Measurements from ENCODE around the gene NUDT13. TPM values are rescaled to one million over a fixed set of nuclear protein-coding genes. Genes with fewer than 3 reads are reported as not detected.
"Not testable (repeated sequence)": the region's sequence is repeated elsewhere in the genome, so short reads cannot be mapped to it uniquely, and the experiment has no call there.

The NUDT13 gene
- total RNA-seq, 1 donor from 2014 or later = 0.83 TPM

DNA sequence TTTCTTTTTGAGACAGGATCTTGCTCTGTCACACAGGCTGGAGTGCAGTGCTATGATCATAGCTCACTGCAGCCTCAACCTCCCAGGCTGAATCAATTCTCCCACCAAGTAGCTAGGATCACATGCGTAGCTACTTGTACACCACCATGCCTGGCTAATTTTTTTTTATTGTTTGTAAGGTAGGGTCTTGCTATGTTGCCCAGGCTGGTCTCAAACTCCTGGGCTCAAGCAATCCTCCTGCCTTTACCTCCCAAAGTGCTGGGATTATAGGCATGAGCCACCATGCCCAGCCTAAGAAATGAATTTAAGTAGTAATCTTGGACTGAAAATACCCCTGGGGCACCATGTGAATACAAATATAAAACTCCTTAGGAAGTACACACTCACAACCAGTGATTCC, 5.8 kb downstream of the NUDT13 start:
- no peak overlapping the region for H3K27ac Mint-ChIP-seq
- intact Hi-C loops (cut with micrococcal nuclease) = no loop called here
- no peaks in the 10 kb centered on the region for H3K9me3 Mint-ChIP-seq
- DNase-seq (ENCODE audit: low spot score) = no peak
- H3K27me3 Mint-ChIP-seq (ENCODE audit: insufficient read depth) = no peaks in the 10 kb centered on the region
- peaks cover 2% of the 10 kb centered on the region for H3K36me3 Mint-ChIP-seq (ENCODE audit: low read depth)
- H3K4me3 Mint-ChIP-seq = no peak overlapping the region
- H3K4me1 Mint-ChIP-seq (ENCODE audit: low read depth) = peaks cover 7% of the 10 kb centered on the region

DNA sequence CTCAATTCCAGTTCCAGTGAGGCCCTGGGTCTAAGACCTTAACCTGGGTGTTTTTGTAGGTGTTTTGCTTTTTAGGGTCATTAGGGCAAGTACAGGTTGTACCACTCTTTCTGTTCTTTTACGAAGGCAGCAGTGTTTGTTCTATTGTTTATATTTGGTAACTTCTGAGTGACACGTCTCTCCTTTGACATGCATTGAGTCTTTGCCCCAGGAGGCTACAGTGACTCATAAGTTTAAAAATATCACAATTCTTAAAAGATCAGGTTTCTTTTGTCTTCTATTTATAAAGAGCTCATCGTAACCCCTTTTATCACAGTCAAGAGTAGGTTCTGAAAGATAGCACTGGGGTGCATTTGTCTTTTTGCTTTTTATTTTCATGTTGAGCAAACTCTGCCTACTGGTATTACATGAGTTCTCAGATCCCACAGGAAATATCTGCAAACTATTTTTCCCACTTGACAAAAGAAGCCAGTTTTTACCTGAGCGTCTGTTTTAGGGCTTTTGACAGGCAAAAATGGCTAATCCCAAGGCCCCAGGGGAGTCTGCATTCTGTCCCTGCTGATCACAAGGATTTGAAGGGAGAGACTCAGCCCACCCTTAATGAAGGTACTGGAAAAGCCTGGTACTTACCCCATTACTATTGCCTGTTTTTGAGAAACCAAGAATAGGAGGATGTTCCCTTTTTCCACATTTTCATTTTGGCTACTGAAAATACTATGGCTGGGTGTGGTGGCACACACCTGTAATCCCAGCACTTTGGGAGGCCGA, 7.9 kb downstream of the NUDT13 start:
- Mint-ChIP-seq H3K36me3 (ENCODE audit: low read depth) (peaks cover 4% of the 10 kb centered on the region), H3K4me1 (ENCODE audit: low read depth) (no peaks in the 10 kb centered on the region), H3K27me3 (ENCODE audit: insufficient read depth) (no peaks in the 10 kb centered on the region), H3K27ac (no peak overlapping the region), H3K9me3 (no peaks in the 10 kb centered on the region), H3K4me3 (no peak overlapping the region)
- intact Hi-C loops (cut with micrococcal nuclease) = no loop called here
- no peak for DNase-seq (ENCODE audit: low spot score)

DNA sequence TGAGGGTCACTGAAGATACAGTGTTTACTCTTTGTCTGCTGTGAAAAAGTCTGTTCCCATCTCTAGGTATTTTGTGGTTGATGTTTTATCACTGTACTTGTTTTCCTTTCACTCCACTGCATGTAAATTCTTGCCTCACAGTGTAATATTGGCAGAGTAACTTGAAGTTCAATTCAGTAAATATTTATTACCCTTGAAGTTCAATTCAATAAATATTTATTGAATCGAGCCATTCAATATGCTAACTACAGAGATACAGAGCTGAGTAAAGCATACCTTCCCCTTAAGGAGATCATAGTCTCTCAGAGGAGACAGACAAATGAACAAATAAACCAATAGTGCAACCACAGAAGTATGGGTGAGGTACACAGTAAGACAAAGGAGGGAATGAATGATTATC, 9.2 kb downstream of the NUDT13 start:
- Mint-ChIP-seq H3K4me3 (no peak overlapping the region), H3K9me3 (no peaks in the 10 kb centered on the region)
- intact Hi-C loops (cut with micrococcal nuclease) = no loop called here

DNA sequence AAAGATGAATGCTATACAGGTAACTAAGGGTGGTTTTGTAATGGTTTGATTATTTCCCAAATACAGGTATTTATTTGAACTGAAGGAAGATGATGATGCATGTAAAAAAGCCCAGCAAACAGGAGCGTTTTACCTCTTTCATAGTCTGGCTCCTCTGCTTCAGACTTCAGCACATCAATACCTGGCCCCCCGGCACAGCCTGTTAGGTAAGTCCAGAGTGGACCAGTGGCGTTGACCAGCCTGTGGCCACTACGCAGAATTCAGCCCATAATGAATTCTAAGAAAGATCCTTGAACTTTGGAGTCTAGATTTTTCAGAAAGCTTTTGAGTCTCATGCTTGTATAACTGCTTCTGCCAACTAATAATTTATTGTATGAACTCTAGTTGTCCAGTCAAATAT, 9.7 kb downstream of the NUDT13 start:
- H3K27ac Mint-ChIP-seq = no peak overlapping the region
- no peak overlapping the region for H3K4me3 Mint-ChIP-seq
- H3K9me3 Mint-ChIP-seq = no peaks in the 10 kb centered on the region
- intact Hi-C loops (cut with micrococcal nuclease) = no loop called here
- H3K36me3 Mint-ChIP-seq (ENCODE audit: low read depth) = peaks cover 9% of the 10 kb centered on the region
- H3K4me1 Mint-ChIP-seq (ENCODE audit: low read depth) = no peaks in the 10 kb centered on the region
- H3K27me3 Mint-ChIP-seq (ENCODE audit: insufficient read depth) = no peaks in the 10 kb centered on the region
- DNase-seq (ENCODE audit: low spot score) = no peak

More for the DNA sequence above, 9.2 kb downstream of the NUDT13 start:
- no peak for DNase-seq (ENCODE audit: low spot score)
- Mint-ChIP-seq H3K4me1 (ENCODE audit: low read depth) (no peaks in the 10 kb centered on the region), H3K36me3 (ENCODE audit: low read depth) (peaks cover 9% of the 10 kb centered on the region), H3K27me3 (ENCODE audit: insufficient read depth) (no peaks in the 10 kb centered on the region), H3K27ac (no peak overlapping the region)

GRCh38 chr10:73126343-73126742, 16.1 kb downstream of the NUDT13 start:
- no peaks in the 10 kb centered on the region for H3K4me1 Mint-ChIP-seq (ENCODE audit: low read depth)
- no peaks in the 10 kb centered on the region for H3K27me3 Mint-ChIP-seq (ENCODE audit: insufficient read depth)
- intact Hi-C loops (cut with micrococcal nuclease) = no loop called here
- DNase-seq (ENCODE audit: low spot score) = no peak
- H3K36me3 Mint-ChIP-seq (ENCODE audit: low read depth) = peaks cover 17% of the 10 kb centered on the region
- no peaks in the 10 kb centered on the region for H3K9me3 Mint-ChIP-seq
- no peak overlapping the region for H3K4me3 Mint-ChIP-seq
- H3K27ac Mint-ChIP-seq = no peak overlapping the region

DNA sequence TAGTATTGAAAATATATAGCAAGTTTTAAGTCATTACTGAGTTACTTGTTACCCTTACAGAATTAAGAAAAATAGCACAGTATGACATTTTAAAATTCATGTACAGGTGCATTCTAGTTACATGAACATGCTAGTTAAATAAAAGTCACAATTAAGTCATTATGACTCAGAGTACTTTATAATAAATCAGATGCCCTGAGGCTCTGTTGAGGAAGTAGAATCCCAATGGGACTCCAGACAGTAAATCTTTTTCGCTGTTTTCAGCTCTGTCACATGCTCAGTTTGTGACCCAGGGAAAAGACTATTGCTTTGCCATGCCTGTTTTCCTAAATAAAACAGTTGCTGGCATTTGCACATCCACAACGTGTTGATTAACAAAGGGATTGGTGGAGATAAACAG, 21.0 kb downstream of the NUDT13 start:
- Mint-ChIP-seq H3K9me3 (no peaks in the 10 kb centered on the region), H3K27me3 (ENCODE audit: insufficient read depth) (no peaks in the 10 kb centered on the region), H3K4me3 (no peak overlapping the region), H3K27ac (no peak overlapping the region), H3K36me3 (ENCODE audit: low read depth) (peaks cover 45% of the 10 kb centered on the region), H3K4me1 (ENCODE audit: low read depth) (peaks cover 7% of the 10 kb centered on the region)
- no peak for DNase-seq (ENCODE audit: low spot score)
- intact Hi-C loops (cut with micrococcal nuclease) = no loop called here

DNA sequence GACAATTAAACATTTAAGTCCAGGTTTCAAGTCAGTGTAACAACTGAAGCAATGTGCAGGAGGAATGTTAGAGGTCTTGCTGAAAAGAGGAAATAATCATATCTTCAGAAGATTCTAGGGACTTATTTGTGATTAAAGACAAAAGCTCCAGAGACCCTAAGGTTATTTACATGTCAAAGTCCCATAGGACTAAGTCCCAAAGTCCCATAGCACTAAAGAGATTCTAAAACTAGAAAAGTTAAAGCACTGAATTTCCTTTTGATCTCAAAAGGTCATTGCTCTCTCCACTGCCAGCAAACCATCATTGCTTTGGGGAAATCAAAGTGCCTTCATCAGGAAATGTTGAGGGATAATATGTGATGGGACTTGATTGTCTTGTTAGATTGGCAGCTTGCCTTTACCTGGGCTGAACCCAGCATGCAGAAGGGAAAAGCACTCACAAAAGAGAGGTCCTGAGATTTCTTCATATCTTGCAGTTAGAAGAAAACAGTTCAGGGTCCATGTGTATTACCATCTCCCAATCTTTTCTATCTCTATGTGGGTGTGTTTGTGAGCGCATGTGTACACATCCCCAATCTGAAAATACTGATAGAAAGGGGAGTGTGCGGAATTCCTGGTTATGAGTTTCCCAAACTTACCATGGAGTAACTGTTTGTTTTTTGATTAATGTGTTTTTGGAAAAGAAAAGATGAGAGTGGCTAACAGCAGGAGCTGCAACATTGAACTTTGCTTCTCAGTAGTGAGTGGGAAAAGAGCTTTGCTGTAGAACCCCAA, 21.8 kb downstream of the NUDT13 start:
- peak overlapping the region; percentile 15 for H3K27ac Mint-ChIP-seq
- intact Hi-C loops (cut with micrococcal nuclease) = no loop called here
- no peaks in the 10 kb centered on the region for H3K27me3 Mint-ChIP-seq (ENCODE audit: insufficient read depth)
- H3K9me3 Mint-ChIP-seq = no peaks in the 10 kb centered on the region
- H3K4me3 Mint-ChIP-seq = no peak overlapping the region
- no peak for DNase-seq (ENCODE audit: low spot score)
- H3K36me3 Mint-ChIP-seq (ENCODE audit: low read depth) = peaks cover 50% of the 10 kb centered on the region
- H3K4me1 Mint-ChIP-seq (ENCODE audit: low read depth) = peaks cover 7% of the 10 kb centered on the region

- H3K27me3 Mint-ChIP-seq (ENCODE audit: insufficient read depth) = no peaks in the 10 kb centered on the region
- peaks cover 7% of the 10 kb centered on the region for H3K4me1 Mint-ChIP-seq (ENCODE audit: low read depth)
- H3K9me3 Mint-ChIP-seq = no peaks in the 10 kb centered on the region
- DNase-seq (ENCODE audit: low spot score) = no peak
- peaks cover 53% of the 10 kb centered on the region for H3K36me3 Mint-ChIP-seq (ENCODE audit: low read depth)
- H3K27ac Mint-ChIP-seq = no peak overlapping the region
- intact Hi-C loops (cut with micrococcal nuclease) = no loop called here
- no peak overlapping the region for H3K4me3 Mint-ChIP-seq
These were observed 24.5 kb downstream of the NUDT13 start for GRCh38 chr10:73134727-73135126.

- H3K27ac Mint-ChIP-seq = no peak overlapping the region
- no peaks in the 10 kb centered on the region for H3K9me3 Mint-ChIP-seq
These were observed 26.4 kb downstream of the NUDT13 start for GRCh38 chr10:73136627-73137026.

GRCh38 chr10:73139251-73139650, 29.0 kb downstream of the NUDT13 start:
- Mint-ChIP-seq H3K27me3 (ENCODE audit: insufficient read depth) (no peaks in the 10 kb centered on the region), H3K4me1 (ENCODE audit: low read depth) (no peaks in the 10 kb centered on the region), H3K36me3 (ENCODE audit: low read depth) (peaks cover 41% of the 10 kb centered on the region), H3K4me3 (no peak overlapping the region), H3K27ac (no peak overlapping the region), H3K9me3 (no peaks in the 10 kb centered on the region)
- no peak for DNase-seq (ENCODE audit: low spot score)
- intact Hi-C loops (cut with micrococcal nuclease) = no loop called here

More at GRCh38 chr10:73136627-73137026, 26.4 kb downstream of the NUDT13 start:
- H3K4me1 Mint-ChIP-seq (ENCODE audit: low read depth) = peaks cover 7% of the 10 kb centered on the region
- H3K36me3 Mint-ChIP-seq (ENCODE audit: low read depth) = peaks cover 48% of the 10 kb centered on the region
- no peak overlapping the region for H3K4me3 Mint-ChIP-seq
- DNase-seq (ENCODE audit: low spot score) = no peak
- H3K27me3 Mint-ChIP-seq (ENCODE audit: insufficient read depth) = no peaks in the 10 kb centered on the region
- intact Hi-C loops (cut with micrococcal nuclease) = no loop called here

- no peak for DNase-seq (ENCODE audit: low spot score)
- intact Hi-C loops (cut with micrococcal nuclease) = no loop called here
- H3K36me3 Mint-ChIP-seq (ENCODE audit: low read depth) = peaks cover 35% of the 10 kb centered on the region
- no peaks in the 10 kb centered on the region for H3K4me1 Mint-ChIP-seq (ENCODE audit: low read depth)
- no peak overlapping the region for H3K4me3 Mint-ChIP-seq
- H3K27ac Mint-ChIP-seq = no peak overlapping the region
- H3K9me3 Mint-ChIP-seq = no peaks in the 10 kb centered on the region
- no peaks in the 10 kb centered on the region for H3K27me3 Mint-ChIP-seq (ENCODE audit: insufficient read depth)
These were observed 31.3 kb downstream of the NUDT13 start for GRCh38 chr10:73141603-73142002.

DNA sequence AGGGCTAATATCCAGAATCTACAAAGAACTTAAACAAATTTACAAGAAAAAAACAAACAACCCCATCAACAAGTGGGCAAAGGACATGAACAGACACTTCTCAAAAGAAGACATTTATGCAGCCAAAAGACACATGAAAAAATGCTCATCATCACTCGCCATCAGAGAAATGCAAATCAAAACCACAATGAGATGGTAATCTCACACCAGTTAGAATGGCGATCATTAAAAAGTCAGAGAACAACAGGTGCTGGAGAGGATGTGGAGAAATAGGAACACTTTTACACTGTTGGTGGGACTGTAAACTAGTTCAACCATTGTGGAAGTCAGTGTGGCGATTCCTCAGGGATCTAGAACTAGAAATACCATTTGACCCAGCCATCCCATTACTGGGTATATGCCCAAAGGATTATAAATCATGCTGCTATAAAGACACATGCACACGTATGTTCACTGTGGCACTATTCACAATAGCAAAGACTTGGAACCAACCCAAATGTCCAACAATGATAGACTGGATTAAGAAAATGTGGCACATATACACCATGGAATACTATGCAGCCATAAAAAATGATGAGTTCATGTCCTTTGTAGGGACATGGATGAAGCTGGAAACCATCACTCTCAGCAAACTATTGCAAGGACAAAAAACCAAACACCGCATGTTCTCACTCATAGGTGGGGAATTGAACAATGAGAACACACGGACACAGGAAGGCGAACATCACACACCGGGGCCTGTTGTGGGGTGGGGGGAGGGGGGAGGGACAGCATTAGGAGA, 40.6 kb downstream of the NUDT13 start:
- DNase-seq (ENCODE audit: low spot score); H3K9me3 Mint-ChIP-seq; intact Hi-C loops (cut with micrococcal nuclease); H3K27me3 Mint-ChIP-seq (ENCODE audit: insufficient read depth); H3K27ac Mint-ChIP-seq; H3K4me1 Mint-ChIP-seq (ENCODE audit: low read depth); H3K4me3 Mint-ChIP-seq: not testable (repeated sequence)
- peaks cover 41% of the 10 kb centered on the region for H3K36me3 Mint-ChIP-seq (ENCODE audit: low read depth)

- intact Hi-C loops (cut with micrococcal nuclease) = no loop called here
- DNase-seq (ENCODE audit: low spot score) = no peak
- Mint-ChIP-seq H3K27ac (no peak overlapping the region), H3K4me3 (no peak overlapping the region), H3K4me1 (ENCODE audit: low read depth) (no peaks in the 10 kb centered on the region), H3K36me3 (ENCODE audit: low read depth) (peaks cover 44% of the 10 kb centered on the region), H3K9me3 (peaks cover 4% of the 10 kb centered on the region), H3K27me3 (ENCODE audit: insufficient read depth) (no peaks in the 10 kb centered on the region)
These were observed 41.8 kb downstream of the NUDT13 start for GRCh38 chr10:73152009-73152408.

Data from activated T-helper 1 cell treated with anti-CD3 and anti-CD28 coated beads, Interleukin-12 subunit alpha, Interleukin-12 subunit beta, Interleukin-2, Interleukin-4 antibody, amounts not matched to agents 30 ng/mL and 10 ng/mL and 1 ng/mL, durations not matched to agents 14 hours and 24 hours and 36 hours (primary cell).